ENCODE measurements around the gene RFX5.

DNA sequence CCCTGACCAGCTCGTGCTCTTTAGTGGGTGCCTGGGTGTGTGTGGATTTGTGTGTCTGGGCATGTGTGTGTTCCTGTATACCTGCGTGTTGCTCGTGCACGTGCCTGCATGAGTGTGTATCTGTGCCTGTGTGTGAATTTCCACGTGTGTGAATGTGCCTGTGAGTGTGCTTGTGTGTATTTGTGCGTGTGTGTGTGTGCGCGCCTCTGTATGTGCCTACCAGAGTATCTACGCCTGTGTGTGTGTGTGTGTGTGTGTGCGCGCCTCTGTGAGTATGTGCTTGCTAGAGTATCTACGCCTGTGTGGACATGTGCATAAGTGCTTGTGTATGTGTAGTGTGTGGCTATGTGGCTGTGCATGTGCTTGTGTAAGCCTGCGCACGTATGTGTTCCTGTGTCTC lies 26.1 kb upstream of the RFX5 start:
- no peak for TF ChIP-seq KAT8 (CRISPR knock-in tag; IDR thresholded peaks at IDR 0.05)
- TF ChIP-seq, protein P1, sequence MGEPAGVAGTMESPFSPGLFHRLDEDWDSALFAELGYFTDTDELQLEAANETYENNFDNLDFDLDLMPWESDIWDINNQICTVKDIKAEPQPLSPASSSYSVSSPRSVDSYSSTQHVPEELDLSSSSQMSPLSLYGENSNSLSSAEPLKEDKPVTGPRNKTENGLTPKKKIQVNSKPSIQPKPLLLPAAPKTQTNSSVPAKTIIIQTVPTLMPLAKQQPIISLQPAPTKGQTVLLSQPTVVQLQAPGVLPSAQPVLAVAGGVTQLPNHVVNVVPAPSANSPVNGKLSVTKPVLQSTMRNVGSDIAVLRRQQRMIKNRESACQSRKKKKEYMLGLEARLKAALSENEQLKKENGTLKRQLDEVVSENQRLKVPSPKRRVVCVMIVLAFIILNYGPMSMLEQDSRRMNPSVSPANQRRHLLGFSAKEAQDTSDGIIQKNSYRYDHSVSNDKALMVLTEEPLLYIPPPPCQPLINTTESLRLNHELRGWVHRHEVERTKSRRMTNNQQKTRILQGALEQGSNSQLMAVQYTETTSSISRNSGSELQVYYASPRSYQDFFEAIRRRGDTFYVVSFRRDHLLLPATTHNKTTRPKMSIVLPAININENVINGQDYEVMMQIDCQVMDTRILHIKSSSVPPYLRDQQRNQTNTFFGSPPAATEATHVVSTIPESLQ (CRISPR knock-in tag; conservative IDR thresholded peaks at IDR 0.05): no peak

Measured in HepG2 (cell line).